GM23248 (cell line): ENCODE data around the gene ENOX1.

ENCODE experiments used
- EZH2 ChIP-seq: fragments of 200-600 bp; sonication (generic); IDR thresholded peaks from 2 replicates; pipeline ENCODE4 v1.6.1; 2018; ENCODE audit warnings: antibody characterized with exemption, mild to moderate bottlenecking; ENCODE audit not compliant: insufficient read depth, poor library complexity, severe bottlenecking
- EZH2phosphoT487 ChIP-seq: fragments of 200-600 bp; sonication (generic); IDR thresholded peaks from 2 replicates; pipeline ENCODE4 v1.6.1; 2018; ENCODE audit warnings: antibody characterized with exemption, moderate library complexity, mild to moderate bottlenecking, low read depth; ENCODE audit not compliant: insufficient read depth

GRCh38 chr13:43493496-43494000 lies 293.2 kb downstream of the ENOX1 start:
- TF ChIP-seq EZH2 (no peak), EZH2phosphoT487 (no peak)
